Cerebellar nuclear complex (tissue), 1 donor: ENCODE results near the gene IL25.
"Not testable (repeated sequence)": the region's sequence is repeated elsewhere in the genome, so short reads cannot be mapped to it uniquely, and the experiment has no call there.

Source experiments
- DNase-seq, 2 experiments: peaks; one replicate each; lab custom pipeline; 2025; lab: John Stamatoyannopoulos, UW

Gene IL25

DNA sequence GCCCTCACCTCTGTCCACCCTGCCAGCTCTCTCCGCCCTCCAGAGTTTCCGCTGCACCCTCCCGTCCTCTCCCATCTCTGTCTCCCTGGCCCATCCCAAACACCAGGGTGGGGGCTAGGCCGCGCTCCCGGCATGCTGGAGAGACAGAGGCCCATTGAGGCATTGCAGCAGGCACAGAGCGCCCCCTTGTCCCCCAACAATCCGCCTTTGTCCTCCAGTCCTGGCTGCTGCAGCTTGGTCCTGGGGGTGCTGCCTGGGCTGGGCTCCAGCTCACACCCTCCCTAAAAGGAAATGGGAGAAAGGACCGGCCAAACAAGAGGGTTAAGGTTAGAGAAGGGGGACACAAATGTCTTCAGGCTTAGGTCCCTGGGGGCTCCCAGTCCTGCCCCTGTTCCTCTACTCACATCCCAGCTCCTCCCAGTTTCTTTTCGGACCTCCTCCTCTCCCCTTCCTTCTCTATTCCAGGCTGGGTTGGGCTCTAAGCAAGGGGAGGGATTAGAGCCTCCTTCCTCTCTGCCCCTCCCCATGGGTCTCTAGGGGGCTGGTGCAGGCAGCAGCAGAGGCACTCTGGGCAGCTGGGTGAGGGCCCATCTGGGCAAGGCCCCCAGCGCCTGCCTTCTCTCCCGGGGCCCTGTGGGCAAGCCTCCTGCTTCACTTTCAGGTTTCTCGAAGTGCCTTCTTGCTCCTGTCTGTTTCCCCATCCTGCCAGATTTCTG is 4.0 kb downstream of the IL25 start, which contains the start of gene CMTM5:
Gene CMTM5 (plus strand): TSS at position 565 of the 716 bp plus-strand sequence. CDS start 206 bp downstream, outside the sequence.
- no peak for DNase-seq

DNA sequence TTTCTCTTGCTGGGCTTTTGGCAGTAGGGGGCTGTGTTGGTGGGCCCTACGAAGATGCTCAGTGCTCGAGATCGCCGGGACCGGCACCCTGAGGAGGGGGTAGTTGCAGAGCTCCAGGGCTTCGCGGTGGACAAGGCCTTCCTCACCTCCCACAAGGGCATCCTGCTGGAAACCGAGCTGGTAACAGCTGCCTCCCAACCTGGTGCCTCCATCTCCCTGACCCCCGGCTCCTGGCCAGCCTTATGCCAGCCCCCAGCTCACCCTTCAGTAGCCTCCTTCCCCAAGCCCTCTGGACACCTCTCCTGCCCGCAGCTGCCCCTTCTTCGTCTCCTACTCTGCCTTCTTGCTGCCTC is 4.6 kb downstream of the IL25 start:
- no peak for DNase-seq

DNA sequence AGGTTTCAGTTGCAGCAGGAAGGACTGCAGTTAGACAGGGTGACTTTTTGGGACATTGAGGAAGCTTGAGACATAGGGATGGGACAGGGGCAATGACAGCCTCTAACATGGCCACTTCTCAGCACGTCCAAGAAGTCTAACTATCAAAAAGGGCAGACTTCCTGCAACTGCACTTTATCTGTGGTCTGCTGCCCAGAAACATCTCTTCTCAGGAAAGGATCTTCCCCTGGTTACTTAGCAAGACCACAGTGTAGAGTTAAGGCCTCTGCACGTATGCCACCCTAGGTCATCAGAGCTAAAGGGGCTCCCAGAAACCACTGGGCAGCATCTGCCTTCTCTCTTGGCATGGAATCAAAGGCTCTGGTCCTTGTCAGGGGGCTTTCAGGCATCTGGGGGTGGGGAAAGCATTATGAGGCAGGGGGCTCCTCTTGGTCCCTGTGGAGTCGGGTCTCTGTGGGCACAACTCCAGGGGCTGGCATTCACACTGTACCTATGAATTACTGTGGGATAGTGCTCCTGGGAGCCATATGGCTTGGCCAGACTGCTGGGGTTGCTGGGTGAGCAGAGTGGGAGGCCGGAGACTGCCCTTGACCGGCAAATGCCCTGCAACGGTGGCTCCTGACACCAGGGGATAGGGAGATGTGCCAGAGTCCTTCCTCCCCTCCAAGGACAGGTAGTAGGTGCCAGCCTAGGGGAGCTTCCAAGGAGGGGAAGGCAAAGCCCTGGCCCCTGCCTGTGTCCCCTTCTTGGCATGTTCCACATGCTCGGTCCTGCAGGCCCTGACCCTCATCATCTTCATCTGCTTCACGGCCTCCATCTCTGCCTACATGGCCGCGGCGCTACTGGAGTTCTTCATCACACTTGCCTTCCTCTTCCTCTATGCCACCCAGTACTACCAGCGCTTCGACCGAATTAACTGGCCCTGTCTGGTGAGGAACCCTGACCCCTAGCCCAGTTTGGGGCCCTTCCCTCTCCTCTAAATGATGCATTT is 5.3 kb downstream of the IL25 start:
- no peak for DNase-seq

DNA sequence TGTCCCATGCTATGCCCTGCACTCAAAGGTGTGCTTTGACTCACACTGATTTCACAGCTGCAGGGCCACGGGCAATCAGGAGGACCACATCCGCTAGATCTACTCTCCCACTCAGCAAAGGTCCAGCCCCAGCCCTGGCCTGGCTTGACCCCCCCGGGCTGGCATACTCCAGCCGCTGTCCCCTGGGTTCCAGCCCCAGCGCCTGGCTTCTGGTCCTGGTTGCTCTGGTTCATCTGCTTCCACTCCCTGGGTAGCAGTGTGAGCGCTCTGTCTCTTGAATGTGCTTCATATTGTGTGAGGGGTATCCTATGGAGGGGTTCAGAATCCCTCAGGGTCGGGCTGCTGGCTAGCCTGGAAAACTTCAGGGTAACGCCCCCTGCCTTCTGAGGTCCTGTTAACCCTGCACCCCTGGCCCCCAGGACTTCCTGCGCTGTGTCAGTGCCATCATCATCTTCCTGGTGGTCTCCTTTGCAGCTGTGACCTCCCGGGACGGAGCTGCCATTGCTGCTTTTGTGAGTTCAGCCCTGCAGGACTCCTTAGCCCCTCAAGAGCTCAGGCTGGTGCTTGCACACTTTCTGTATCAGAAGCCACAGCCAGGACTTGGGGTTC is 6.1 kb downstream of the IL25 start:
- DNase-seq: no peak

DNA sequence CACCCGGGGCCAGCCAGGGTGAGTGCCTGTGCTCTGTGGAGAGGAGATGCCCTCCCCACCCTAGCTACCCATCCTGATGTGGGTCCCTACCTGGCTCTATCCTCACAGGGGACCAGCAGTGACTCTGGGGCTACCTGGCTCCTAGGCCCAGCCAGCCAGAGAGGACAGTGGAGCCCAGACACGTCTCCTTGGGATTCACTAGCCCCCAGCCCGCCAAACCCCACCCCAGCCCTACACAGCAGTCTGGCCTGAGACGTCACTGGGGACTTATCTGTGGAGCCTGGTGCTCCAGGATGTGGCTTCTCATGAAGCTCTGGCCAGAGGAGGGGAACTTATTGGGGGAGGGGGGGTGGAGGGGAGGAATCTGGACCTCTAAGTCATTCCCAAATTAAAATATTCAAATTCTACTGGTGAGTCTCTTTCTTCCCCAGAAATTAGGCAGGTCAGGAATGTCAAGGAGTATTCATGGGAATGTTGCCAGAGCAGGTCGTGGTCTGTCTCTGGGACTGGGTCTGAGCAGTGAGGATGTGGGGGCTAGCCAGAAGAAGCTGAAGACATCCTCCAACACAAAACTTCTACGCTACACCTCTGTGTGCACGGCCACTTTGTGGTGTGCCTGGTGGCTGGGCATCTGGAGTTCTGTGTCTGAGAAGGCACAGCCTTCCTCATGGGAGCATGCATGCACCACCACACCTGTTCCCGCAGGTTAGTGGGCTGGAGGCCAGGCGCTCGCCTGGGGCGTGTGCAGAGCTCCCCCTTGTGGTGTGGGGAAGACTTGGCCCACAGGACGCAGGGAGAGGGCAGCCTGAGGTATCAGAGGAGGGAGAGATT is 7.0 kb downstream of the IL25 start:
- no peak for DNase-seq

DNA sequence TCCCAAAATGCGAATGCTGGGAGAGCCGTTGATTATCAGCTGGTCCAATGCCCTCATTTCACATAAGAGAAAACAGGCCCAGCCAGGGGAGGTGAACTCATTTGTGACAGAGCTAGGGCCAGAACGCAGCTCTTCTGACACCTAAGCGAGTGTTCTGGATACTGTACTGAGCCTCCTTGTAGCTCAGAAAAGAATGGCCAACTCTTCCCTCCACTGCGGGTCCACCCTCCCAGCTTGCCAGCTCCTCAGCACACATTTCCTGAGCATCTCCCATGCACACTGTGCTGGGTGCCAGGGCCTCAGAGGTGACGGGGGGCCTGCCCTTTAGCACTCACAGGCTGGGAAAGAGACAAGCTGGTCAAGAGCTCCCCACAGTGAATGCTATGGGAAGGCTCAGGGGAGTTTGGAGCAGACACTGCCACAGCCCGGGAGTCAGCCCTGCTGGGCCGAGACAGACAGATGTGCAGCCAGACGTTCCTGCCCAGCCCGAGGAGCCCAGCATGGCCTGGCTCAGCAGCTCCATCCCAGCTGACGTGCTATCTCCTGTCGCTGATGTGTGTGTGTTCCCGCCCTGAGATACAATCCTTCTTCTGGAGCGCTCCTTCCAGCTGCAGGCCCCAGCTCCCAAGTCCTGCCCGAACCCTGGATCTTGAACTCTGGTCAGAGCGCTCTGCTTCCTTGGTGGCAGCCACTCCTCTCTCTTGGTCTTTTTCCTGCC is 7.7 kb downstream of the IL25 start:
- DNase-seq: no peak

DNA sequence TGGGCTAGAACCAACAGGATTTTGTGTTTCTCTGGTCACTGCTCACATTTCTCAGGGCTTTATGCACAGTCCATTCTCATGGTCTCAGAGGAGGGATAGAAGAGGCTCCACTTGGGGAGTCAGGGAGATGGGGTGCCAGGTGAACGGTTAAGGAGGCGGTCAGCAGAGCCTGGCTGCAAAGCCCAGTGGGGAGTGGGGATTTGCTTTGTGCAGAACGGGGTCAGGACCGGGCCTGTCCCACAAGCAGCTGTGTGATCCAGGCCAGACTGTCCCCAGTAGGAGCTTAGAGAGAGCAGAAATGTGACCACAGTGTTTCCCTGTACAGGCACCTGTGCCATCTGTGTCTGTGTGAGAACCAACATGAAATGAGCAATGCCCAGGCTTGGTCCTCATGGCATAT is 8.4 kb downstream of the IL25 start:
- DNase-seq: no peak

DNA sequence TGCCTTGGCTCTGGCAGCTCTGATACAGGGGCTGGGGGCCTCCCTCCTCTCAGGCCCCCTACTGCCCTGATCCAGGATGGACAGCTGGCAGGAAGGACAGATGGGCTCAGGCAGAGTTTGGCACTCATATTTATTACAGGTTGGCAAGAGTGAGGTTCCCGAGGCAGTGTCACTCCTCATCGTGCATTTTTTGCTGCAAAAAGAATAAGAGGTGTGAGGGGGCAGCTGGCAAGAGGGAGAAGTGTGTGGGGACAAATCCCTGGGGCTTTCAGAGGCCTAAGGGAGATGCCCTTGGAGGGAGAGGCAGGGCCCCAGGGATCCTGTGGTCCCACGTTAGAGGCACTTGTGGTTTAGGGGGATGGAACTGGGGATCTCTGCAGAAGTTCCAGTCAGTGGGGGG is 9.3 kb downstream of the IL25 start:
- no peak for DNase-seq

DNA sequence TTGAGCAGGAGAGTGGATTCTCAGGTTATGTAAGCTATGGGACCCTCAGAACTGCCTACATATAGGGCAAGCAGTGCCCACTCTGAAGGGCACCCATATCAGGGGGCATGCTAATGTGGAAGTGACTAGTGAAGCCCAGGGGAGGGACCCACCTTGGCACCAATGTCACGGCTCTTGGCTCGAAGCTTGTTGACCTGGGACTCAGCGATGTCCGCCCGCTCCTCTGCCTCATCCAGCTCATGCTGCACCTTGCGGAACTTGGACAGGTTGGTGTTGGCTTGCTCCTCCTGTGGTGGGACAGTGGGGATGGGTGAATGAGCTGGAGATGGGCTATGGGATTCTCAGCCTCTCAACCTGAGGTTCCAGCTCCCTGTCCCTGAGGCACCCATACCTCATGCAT is 9.7 kb downstream of the IL25 start:
- no peak for DNase-seq

DNA sequence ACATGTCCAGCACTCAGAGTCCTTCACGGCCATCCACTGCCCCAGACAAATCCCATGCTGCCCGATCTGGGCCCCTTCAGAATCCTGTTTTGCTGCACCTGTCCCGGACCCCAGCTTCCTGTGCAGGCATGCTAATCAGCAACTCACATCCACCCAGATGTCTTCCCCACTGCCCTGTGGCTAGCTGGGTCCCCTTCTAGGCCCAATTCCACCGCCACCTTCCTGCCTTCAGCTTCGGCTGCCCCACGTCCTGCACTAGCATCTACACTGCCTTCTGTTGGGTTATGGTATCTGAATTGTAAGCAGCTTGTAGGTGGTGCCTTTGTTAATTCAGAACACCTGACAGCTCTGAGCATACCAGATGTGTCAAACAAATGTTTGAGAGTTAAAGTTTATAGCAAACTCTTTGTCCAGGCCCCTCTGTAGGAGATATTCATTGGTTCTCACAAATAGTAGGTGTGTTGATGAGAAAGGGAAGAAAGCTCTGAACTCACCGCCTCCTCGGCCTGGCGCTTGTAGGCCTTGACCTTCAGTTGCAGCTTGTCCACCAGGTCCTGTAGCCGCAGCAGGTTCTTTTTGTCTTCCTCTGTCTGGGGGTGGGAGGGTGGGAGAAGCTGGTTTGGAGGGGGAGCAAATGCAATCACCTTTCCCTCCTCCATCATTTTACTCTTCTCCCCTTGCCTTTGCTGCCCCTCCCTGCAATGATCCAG is 10.3 kb downstream of the IL25 start:
- DNase-seq: no peak

DNA sequence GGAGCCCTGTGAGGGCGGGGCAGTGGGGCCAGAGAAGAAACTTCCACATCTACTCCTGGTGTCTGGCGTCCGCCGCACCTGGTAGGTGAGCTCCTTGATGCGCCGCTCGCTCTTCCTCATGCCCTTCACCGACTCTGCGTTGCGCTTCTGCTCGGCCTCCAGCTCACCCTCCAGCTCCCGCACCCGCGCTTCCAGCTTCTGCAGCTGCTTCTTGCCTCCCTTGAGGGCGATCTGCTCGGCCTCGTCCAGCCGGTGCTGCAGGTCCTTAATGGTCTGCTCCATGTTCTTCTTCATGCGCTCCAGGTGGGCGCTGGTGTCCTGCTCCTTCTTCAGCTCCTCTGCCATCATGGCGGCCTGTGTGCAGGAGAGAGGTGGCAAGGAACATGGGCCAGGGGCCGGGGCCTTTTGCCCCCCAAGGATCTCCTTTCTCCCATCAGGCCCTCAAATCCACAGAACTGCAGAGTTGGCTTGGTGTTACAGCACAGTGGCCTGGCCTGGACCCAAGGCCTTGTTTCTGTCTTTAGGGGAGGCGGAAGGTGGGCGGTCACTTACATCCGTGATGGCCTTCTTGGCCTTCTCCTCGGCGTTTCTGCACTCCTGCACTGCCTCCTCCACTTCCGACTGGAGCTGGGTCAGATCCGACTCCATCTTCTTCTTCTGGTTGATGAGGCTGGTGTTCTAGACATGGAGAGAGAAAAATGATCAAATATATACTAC is 11.9 kb downstream of the IL25 start:
- no peak for DNase-seq

DNA sequence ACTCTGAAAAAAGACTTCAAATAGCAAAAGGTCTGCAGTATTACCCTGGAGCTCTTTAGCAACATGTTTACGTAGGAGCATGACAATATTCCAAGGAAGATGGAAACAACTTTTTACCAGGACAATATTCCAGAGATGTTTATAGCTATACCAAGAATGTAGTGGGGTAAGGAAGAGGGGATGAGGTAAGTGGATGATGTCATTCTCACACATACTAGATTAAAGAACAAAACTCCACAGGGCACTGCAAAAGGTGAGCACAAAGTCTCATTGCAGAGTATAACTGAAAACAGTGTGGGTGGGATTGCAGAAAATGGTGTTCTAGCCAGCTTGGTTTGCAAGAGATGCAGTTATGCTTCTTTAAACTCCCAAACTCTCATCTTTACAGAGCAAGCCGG is 12.6 kb downstream of the IL25 start:
- DNase-seq: no peak

DNA sequence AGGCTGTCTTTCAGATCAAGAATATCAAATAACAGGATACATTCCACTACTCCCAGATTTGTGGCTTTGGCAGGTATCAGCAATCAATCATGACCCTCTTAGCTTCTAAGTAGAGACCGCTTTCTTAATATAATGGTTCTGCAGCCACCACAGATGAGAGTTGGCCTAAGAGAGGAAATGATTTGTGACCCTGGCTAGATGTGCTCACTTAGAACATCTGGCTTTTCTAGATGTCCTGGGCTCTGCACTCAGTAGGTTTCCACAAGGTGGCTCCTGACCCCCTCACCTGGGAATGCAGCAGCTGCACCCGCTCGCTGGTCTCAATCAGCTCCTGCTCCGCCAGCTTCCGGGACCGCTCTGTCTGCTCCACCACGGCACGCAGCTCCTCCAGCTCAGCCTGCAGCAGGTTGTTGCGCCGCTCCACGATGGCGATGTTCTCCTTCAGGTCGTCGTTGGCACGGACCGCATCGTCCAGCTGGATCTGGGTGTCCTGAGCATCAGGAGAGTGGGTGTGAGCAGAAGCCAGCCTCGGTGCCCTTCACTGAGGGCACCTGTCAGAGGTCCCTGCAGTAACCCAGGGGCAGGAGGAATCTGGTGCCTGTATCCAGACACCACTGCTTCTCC is 13.1 kb downstream of the IL25 start:
- no peak for DNase-seq

DNA sequence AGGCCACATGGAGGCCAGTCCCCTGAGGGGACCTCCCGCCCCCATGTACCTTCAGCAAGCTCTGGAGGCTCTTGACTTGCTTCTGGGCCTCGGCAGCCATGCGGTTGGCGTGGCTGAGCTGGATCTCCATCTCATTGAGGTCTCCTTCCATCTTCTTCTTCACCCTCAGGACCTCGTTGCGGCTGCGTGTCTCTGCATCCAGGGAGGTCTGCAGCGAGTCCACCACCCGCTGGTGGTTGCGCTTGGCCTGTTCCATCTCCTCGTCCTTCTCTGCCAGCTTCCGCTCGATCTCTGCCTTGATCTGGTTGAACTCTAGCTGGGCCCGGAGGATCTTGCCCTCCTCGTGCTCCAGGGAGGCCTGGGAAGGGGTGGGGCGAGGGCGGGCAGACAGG is 13.7 kb downstream of the IL25 start:
- not testable (repeated sequence) for DNase-seq

DNA sequence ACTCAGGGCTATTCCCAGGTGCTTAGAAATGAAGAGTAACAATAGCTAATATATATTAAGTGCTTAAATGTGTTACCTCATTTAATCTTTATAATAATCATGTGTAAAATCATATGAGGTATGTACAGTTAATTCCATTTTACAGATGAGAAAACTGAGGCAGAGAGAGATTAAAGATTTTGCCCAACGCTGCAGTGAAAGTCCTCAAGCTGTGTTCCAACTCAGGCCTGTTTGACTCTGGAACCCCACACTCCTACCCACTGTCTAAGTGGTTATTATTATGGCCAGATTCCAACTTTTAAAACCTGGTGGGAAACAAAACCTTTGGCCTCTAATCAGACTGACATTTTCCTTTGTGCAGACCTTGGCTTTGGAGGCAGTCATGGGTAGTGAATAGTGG is 14.4 kb downstream of the IL25 start:
- DNase-seq: no peak

DNA sequence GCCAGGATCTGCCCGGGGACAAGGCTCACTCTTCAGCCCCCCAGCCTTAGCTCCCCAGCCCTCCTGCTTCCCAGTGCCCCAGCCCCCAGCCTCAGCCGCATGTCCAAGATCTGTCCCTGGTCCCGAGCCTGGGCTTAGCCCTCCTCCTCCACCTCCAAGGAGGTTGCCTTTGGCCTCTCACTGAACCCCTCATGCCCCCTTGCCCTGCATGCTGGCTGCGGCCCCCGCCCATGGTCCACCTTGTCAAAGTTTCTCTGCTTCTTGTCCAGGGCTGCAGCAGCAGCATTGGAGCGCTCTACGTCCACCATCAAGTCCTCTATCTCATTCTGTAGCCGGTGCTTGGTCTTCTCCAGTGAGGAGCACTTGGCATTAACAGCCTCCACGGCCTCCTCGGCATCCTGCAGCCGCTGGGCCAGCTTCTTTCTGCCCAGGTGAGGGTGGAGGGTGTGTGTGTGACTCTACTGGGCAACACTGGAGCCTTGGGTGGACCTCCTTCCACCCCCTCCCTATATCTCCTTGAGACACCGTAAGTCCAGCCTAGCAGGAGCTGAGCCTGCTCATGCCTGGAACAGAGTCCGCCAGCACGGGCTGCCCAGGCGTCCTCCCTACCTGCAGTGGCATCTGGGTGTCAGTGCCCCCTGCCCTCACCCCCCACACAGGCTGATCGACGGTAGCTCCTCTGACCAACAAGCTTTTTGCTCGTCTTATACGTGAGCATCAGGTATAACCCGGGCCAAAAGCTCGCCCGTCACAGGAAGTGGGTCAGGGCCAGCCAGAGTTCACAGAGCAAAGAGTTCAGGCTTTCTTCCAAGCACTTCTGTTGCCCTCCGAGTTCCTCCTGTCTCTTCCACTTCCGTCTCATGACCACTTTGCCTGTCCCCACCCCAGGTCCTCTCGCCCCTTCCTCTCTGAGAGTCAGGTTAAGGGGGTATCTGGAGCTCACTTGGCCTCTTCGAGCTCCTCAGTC is 15.6 kb downstream of the IL25 start:
- DNase-seq: no peak

DNA sequence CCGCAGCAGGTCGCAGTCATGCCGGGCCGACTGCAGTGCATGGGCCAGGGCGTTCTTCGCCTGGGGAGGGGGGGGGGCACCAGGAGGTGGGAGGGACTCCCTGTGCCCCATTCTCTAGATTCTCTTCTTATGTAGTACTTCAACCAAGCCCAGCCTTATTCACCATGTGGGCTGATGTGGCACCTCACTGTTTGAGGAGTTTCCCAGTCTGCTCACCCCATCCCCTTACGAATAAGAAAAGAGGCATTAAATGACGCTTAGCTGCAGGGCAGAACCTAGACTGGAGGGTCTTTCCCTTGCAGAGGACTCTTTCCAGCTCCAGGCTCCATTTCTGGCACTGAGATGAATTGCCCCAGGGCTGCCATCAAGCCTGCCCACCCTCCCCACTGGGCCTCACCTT is 16.4 kb downstream of the IL25 start:
- no peak for DNase-seq

DNA sequence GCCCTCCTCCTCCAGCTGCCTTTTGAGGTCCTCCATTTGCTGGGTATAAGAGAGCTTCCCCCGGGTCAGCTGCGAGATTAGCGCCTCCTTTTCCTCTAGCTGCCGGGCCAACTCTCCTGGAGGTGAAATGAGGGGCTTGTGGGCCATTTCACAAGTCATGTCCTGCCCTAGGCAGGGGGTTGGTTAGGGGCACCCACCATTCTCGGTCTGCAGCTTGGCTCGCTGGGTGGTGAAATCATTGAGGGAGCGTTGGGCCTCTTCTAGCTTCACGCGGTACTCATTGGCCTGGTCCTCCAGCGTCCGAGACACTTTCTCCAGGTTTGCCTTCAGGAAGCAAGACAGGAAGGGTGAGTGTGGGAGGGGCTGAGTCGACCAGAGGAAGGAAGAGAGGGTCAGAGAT is 16.8 kb downstream of the IL25 start:
- no peak for DNase-seq
